Keratinocyte (primary cell): ENCODE measurements around the gene FHIT. TPM values are rescaled to one million over a fixed set of nuclear protein-coding genes. Genes with fewer than 3 reads are reported as not detected.

ENCODE experiments used
- DNase-seq: peaks from one replicate; pipeline ENCODE4 v3.0.0-alpha.2; 2011; ENCODE audit warnings: low read depth, missing footprints, low spot score
- FAIRE-seq: peaks from 2 replicates; lab custom pipeline; 2011; peaks lifted over from hg19 to GRCh38; lab: Jason Lieb, UNC
- H2AFZ ChIP-seq: 2 replicates; pipeline ENCODE4 v1.6.0; 2012; ENCODE audit warnings: low read length, control low read depth, inconsistent platforms; ENCODE audit not compliant: control insufficient read depth
- H3K27ac ChIP-seq: 2 replicates; pipeline ENCODE4 v1.5.1; 2011; ENCODE audit warnings: low read length; ENCODE audit not compliant: control insufficient read depth, insufficient read depth
- H3K27me3 ChIP-seq: 3 replicates; pipeline ENCODE4 v1.6.0; 2011; ENCODE audit warnings: low read length; ENCODE audit not compliant: control insufficient read depth, insufficient read depth; ENCODE audit errors: extremely low read depth
- H3K36me3 ChIP-seq, 2 experiments: 2 replicates in 1 of 2; 3 replicates in 1 of 2; pipeline ENCODE4 v1.5.1; 2011; ENCODE audit warnings: low read length in 2 of 2, mild to moderate bottlenecking in 1 of 2; ENCODE audit not compliant: control insufficient read depth in 2 of 2, insufficient read depth in 2 of 2; ENCODE audit errors: extremely low read depth in 1 of 2
- H3K4me1 ChIP-seq: 3 replicates; pipeline ENCODE4 v1.5.1; 2011; ENCODE audit warnings: low read length; ENCODE audit not compliant: control insufficient read depth, insufficient read depth; ENCODE audit errors: extremely low read depth
- H3K4me2 ChIP-seq: 3 replicates; pipeline ENCODE4 v1.6.0; 2011; ENCODE audit warnings: low read depth, low read length; ENCODE audit not compliant: control insufficient read depth, insufficient read depth; ENCODE audit errors: extremely low read depth
- H3K4me3 ChIP-seq, 3 experiments: fragments of 200-600 bp in 1 of 3; sonication (generic) in 1 of 3; 2 replicates in 2 of 3; 3 replicates in 1 of 3; pipeline ENCODE4 v1.5.1; 2011 to 2016; ENCODE audit warnings: low read length in 3 of 3, mild to moderate bottlenecking in 3 of 3, control low read depth in 2 of 3, inconsistent platforms in 1 of 3, low read depth in 1 of 3, mixed read lengths in 1 of 3, mixed run types in 1 of 3, moderate library complexity in 1 of 3; ENCODE audit not compliant: control insufficient read depth in 2 of 3, insufficient read depth in 2 of 3; ENCODE audit errors: extremely low read depth in 1 of 3
- H3K79me2 ChIP-seq: 2 replicates; pipeline ENCODE4 v1.6.0; 2012; ENCODE audit warnings: low read length; ENCODE audit not compliant: control insufficient read depth, insufficient read depth
- H3K9ac ChIP-seq: 3 replicates; pipeline ENCODE4 v1.6.0; 2011; ENCODE audit warnings: low read length; ENCODE audit not compliant: control insufficient read depth, insufficient read depth; ENCODE audit errors: extremely low read depth
- H3K9me1 ChIP-seq: 3 replicates; pipeline ENCODE4 v1.6.0; 2011; ENCODE audit warnings: low read length; ENCODE audit not compliant: control insufficient read depth, insufficient read depth; ENCODE audit errors: extremely low read depth
- H3K9me3 ChIP-seq: 2 replicates; pipeline ENCODE4 v1.5.1; 2012; ENCODE audit warnings: low read depth, low read length; ENCODE audit not compliant: control insufficient read depth
- H4K20me1 ChIP-seq: 3 replicates; pipeline ENCODE4 v1.6.0; 2011; ENCODE audit warnings: low read length; ENCODE audit not compliant: control insufficient read depth, insufficient read depth; ENCODE audit errors: extremely low read depth
- CTCF ChIP-seq, 3 experiments: IDR thresholded peaks in 1 of 3; conservative IDR thresholded peaks in 1 of 3; optimal IDR thresholded peaks in 1 of 3; 2 replicates in 2 of 3; 3 replicates in 1 of 3; pipeline versions ENCODE3 to v1.5.1; 2011; ENCODE audit warnings: low read length in 3 of 3, mild to moderate bottlenecking in 3 of 3, moderate library complexity in 2 of 3, control low read depth in 1 of 3, inconsistent platforms in 1 of 3; ENCODE audit not compliant: insufficient read depth in 2 of 3; ENCODE audit errors: extremely low read depth in 1 of 3
- EZH2 ChIP-seq: IDR thresholded peaks from one replicate; pipeline ENCODE4 v1.6.1; 2012; ENCODE audit warnings: inconsistent platforms, mild to moderate bottlenecking, low read length, moderate library complexity
- dilution Hi-C: fragments of 300-500 bp; cut with MboI; formaldehyde crosslinking; loops from one replicate; pipeline ENCODE4 v1.7.0; 2020; ENCODE audit warnings: low sequenced_read_pairs; ENCODE audit not compliant: extremely low pct_ligation_motif_present
- polyA plus RNA-seq, 5 experiments: library from polyadenylated mRNA; depleted of rRNA in 3 of 5; stranded (reverse) in 3 of 5; stranded (forward) in 1 of 5; unstranded in 1 of 5; fragments of >200 nt; gene quantifications; 1 replicate in 1 of 5; 2 replicates in 3 of 5; 3 replicates in 1 of 5; pipeline versions ENCODE4 v1.2.1 to v1.2.3, GENCODE V29; 2011 to 2012; ENCODE audit warnings: missing spikeins in 2 of 5, low read depth in 1 of 5, low replicate concordance in 1 of 5

The FHIT gene
- polyA plus RNA-seq, 1 donor (not counting 4 experiments of a cell fraction or from before 2014, with no cell fraction given) = 2.2 TPM

- no peaks in the 10 kb centered on the region for H4K20me1 ChIP-seq
- DNase-seq (no peak), FAIRE-seq (no peak)
- peaks cover 3% of the 10 kb centered on the region for H3K4me1 ChIP-seq
- H3K27ac ChIP-seq = no peak overlapping the region
- TF ChIP-seq EZH2 (no peak), CTCF (optimal IDR thresholded peaks at IDR 0.05 in 1 of 3, IDR thresholded peaks at IDR 0.05 in 1 of 3, conservative IDR thresholded peaks at IDR 0.05 in 1 of 3; ENCODE audit: extremely low read depth in 1 of 3, insufficient read depth in 2 of 3, low read length in 3 of 3) (no peak)
- H3K9me1 ChIP-seq = no peaks in the 10 kb centered on the region
- H3K36me3 ChIP-seq = no peaks in the 10 kb centered on the region
- H3K4me3 ChIP-seq = no peak overlapping the region
- no peak overlapping the region for H3K9ac ChIP-seq
- H3K9me3 ChIP-seq = no peaks in the 10 kb centered on the region
- dilution Hi-C loops = loop anchor here (5.0 kb wide), 1 partner anchor 42 kb away; no protein-coding TSS in a partner anchor
- H3K4me2 ChIP-seq = no peak overlapping the region
- H3K27me3 ChIP-seq = no peaks in the 10 kb centered on the region
- H3K79me2 ChIP-seq = no peaks in the 10 kb centered on the region
- H2AFZ ChIP-seq = no peak overlapping the region
These were observed 1397.1 kb downstream of the FHIT start for GRCh38 chr3:59854061-59854709.

GRCh38 chr3:59850417-59850816 lies 1400.8 kb downstream of the FHIT start:
- Histone ChIP-seq H3K9me1 (no peaks in the 10 kb centered on the region), H3K36me3 (no peaks in the 10 kb centered on the region), H3K27me3 (no peaks in the 10 kb centered on the region), H3K9ac (no peak overlapping the region), H3K27ac (no peak overlapping the region), H3K4me2 (no peak overlapping the region), H3K4me1 (no peaks in the 10 kb centered on the region), H3K4me3 (no peak overlapping the region), H3K9me3 (no peaks in the 10 kb centered on the region), H2AFZ (no peak overlapping the region), H4K20me1 (no peaks in the 10 kb centered on the region), H3K79me2 (no peaks in the 10 kb centered on the region)
- FAIRE-seq (no peak), DNase-seq (no peak)
- dilution Hi-C loops = loop anchor here (5.0 kb wide), 1 partner anchor 38 kb away; no protein-coding TSS in a partner anchor
- TF ChIP-seq CTCF (optimal IDR thresholded peaks at IDR 0.05 in 1 of 3, IDR thresholded peaks at IDR 0.05 in 1 of 3, conservative IDR thresholded peaks at IDR 0.05 in 1 of 3; ENCODE audit: extremely low read depth in 1 of 3, insufficient read depth in 2 of 3, low read length in 3 of 3) (no peak), EZH2 (no peak)
